Activated CD8-positive, alpha-beta memory T cell treated with anti-CD3 and anti-CD28 coated beads for 1 hour (primary cell): ENCODE measurements around the gene CAV1.
"Not testable (repeated sequence)": the region's sequence is repeated elsewhere in the genome, so short reads cannot be mapped to it uniquely, and the experiment has no call there.

Experiments
- DNase-seq, 2 donors: peaks; one replicate each; pipeline ENCODE4 v3.0.0-alpha.2; 2020; ENCODE audit warnings: low read depth in 1 of 2; ENCODE audit errors: extremely low read depth in 1 of 2

CAV1 gene, protein sequence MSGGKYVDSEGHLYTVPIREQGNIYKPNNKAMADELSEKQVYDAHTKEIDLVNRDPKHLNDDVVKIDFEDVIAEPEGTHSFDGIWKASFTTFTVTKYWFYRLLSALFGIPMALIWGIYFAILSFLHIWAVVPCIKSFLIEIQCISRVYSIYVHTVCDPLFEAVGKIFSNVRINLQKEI

DNA sequence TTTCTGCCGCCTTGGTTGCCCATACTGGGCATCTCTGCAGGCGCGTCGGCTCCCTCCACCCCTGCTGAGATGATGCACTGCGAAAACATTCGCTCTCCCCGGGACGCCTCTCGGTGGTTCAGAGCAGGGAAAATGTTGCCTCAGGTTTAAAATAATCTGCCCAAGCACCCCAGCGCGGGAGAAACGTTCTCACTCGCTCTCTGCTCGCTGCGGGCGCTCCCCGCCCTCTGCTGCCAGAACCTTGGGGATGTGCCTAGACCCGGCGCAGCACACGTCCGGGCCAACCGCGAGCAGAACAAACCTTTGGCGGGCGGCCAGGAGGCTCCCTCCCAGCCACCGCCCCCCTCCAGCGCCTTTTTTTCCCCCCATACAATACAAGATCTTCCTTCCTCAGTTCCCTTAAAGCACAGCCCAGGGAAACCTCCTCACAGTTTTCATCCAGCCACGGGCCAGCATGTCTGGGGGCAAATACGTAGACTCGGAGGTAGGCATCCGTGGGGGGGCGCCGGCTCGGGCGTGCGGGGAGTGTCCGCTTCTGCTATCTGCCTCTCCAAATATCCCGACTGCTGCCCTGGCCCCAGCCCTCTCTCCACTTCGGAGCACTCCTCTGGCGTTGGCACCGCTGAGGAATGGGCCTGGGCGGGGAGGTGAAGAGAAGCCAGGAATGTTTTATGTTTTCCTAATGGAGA lies at the start of gene CAV1:
TSS of gene CAV1 (plus strand) at position 428 of the 689 bp plus-strand sequence. CDS start at position 455, 27 bp downstream.
- no peak for DNase-seq

DNA sequence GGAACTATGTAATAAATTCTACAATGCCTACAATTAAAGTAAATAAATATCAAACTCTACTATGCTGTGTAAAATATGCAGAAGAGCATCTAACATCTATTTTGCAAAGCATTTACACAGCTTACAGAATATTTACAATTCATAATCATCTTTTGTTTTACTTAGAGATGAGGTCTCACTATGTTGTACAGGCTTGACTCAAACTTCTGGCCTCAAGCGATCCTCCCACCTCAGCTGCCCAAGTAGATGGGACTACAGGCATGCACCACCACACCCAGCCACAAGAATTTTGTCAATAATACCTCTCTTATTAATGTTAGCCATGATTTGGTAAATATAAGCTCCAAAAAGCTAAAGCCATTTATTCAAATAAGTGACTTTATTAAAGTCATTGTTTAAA lies 47.2 kb upstream of the CAV1 start:
- no peak for DNase-seq

DNA sequence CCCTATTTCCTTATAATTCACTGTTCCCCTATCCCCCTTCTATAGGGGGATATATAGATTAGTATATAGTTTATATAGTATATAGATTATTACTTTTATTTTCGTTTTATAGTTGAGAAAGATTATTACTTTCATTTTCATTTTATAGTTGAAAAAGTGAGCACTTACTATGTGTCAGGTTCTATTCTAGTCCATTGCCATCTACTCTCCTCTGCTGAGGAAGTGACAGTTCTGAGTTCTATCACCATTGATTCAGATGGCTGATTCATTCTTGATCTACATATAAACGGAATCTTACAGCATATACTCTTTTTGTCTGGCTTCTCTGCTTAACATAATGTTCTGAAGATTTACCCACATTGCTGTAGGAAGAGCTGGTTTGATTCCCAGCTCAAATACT lies 46.0 kb upstream of the CAV1 start:
- DNase-seq = no peak

DNA sequence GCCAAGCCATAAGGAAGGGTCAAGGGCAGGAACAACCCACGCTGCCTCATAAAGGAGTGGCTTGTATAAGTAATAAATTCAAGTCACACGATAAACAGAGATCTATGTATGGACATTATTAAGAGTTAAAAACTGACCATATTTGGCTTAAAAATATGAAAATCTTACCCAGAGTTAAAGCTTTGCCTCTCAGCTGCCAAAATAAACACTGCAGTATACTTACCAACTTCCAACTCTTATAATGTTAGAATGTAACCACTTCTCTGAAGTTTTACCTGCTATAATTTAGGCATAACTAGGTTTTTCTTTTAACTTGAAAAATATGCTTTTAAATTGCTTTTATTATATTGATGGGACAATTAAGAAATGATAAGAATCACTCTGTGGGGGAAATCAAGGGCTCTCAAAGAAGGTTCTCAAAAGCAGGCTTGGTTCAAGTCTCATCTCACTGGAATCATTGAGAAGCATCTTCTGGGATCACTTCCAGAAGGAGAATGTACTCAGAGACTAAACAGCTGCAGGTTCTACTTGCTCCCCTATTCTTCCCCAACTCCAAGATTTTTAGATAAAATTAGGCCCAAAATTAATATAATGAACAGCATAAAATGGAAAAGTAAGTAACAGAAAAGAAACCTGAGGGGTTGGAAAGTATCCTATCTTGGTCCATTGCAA lies 41.4 kb upstream of the CAV1 start:
- DNase-seq = no peak

DNA sequence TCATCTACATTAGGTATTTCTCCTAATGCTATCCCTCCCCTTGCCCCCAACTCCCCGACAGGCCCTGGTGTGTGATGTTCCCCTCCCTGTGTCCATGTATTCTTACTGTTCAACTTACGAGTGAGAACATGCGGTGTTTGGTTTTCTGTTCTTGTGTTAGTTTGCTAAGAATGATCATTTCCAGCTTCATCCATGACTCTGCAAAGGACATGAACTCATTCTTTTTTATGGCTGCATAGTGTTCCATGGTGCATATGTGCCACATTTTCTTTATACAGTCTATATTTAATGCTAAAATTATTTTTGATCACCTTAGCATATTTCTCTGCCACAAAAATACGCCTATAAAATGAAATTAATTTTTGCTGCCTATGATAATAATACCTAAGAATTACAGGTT lies 40.4 kb upstream of the CAV1 start:
- not testable (repeated sequence) for DNase-seq

DNA sequence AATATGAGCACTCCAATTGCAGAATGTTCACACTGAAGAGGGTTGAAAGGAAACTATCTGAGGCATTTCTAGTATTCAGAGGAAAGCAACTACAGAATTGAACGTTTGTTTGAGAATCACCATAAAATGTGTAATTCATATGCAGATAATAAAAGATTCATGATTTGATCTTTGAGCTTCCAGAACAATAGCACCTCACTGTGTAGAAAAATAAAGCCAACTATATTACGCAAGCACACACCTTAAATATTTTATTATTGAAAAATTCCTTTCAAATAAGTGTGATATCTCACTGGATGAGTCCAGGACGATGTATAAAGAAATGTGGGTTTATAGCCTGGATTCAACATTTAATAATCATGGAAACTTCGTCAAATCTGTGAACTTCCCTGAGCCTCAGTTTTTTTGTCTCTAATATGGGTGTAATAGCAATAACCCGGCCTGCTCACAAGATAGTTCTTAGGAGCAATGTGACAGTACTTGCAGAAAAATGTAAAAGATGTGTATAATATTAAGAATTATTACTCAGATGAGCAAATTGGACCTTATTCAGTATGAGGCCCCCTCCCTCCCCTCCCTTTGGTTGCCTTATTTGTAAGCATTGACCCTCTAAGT lies 36.8 kb upstream of the CAV1 start:
- DNase-seq = no peak

DNA sequence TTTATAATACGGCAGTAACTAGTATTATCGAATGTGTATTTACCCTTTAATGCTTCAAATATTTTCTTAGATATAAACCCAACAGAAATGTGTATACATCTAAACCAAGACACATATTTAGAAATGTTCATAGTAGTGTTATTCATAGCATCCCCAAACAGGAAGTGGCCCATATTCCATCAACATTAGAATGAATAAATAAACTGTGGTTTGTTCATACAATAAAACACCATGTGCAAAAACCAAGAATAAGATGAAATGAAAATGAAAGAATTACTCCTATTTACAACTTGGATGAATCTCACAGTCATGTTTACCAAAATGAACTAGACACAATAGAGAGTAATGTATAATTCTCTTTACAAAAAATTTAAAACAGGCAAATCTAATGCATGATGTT lies 34.5 kb upstream of the CAV1 start:
- no peak for DNase-seq

DNA sequence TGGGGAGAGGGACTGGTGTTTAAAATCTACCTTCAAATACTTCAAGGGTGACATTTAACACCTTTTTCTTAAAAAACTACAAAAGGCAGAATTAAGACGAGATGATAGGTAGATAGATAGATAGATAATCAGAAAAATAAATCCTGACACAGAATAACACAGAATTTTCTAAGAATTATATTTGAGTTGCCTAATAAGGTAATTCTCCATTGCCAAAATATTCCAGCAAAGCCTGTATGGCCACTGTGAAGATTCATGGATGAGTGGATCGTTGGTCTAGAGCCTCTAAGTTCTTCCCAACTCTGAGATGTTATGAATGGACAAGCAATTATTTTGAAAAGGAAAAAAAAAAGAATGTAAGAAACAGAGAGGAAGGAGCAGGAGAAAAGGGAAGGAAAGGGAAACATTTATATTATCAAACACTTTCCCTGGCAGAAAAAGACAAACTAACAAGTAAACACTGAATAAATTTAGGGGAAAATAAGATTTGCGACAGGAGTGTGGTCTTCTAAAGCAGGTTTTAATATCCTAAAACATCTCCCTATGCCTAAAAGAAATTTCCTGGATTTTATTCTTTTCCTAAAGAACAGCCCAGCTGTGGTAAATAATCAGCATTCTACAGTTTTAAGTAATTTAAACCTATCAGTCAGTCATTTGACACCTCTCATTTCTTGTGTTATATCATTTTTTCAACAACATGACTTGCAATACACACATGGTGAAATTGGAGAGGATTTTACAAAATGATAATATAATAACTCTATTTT lies 32.8 kb upstream of the CAV1 start:
- no peak for DNase-seq

DNA sequence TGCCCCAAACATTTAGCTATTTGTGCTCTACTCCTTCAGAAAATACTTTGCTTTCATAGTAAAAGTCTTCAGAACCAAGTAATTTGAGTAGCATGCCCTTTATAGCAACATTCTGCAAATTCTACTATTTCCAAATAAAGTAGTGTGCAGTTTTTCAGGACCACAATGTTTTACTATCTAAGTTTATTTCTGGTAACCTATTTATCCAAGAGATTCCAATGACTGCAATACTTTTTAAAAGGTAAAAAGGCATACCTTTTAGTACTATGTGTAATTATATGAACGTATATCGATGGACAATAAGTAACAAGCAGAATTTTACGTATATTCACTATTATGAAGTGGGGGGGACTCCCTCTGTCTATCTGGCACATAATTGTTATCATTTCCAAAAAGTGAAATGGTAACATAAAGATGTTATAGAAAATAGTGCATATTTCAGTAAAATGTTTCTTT lies 32.2 kb upstream of the CAV1 start:
- no peak for DNase-seq

DNA sequence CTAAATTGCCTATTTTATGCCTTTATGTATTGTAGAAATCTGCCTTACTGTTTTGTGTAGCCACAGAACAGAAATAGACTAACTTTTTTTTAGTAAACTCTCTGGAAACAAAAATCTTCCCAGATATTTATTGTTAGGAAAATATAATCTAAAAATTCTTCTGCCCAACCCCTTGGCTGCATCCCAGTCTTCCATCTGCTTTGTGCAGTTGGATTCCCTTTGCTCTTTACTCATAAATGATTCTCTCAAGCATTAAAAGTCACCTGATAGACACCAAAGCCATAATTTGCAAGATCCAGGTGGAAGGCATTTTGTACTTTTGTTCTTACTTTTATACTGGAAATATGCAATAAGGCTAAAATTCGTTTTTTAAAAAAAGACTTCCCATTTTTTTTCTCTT lies 31.4 kb upstream of the CAV1 start:
- DNase-seq = no peak

DNA sequence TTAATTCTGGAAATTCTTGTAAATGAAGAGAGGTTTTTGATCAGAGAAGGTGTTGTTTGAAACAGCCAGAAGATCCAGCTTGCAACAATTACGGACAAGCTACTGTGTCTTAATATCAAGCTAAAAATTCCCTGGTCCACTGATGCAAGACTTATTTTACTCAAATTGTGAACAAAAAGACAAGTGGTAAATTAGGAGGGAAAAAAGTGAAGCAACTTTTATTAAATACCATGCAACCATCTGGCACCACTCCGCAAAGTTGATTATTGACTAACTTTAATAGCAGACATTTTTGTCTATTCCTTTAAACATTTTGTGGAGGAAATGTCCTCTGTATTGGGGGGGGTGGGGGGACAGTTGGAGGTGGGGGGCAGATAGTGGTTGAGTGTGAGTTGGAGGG lies 30.4 kb upstream of the CAV1 start:
- DNase-seq = no peak

DNA sequence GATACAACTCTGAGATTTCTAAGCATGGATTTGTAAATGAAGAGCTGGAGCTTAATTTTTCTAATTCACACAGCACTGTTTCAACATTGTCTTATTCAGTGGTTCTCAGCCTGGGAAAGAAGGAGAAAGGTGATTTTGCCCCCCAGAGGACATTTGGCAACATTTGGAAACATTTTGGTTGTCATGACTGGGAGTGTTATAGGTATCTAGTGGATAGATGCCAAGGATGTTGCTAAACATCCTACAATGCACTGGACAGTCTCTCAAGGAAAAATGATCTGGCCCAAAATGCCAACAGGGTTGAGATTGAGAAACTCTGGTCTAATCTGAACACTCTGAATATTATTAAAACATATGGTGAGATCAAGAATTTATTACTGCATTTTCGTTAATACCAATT lies 29.1 kb upstream of the CAV1 start:
- DNase-seq = no peak

DNA sequence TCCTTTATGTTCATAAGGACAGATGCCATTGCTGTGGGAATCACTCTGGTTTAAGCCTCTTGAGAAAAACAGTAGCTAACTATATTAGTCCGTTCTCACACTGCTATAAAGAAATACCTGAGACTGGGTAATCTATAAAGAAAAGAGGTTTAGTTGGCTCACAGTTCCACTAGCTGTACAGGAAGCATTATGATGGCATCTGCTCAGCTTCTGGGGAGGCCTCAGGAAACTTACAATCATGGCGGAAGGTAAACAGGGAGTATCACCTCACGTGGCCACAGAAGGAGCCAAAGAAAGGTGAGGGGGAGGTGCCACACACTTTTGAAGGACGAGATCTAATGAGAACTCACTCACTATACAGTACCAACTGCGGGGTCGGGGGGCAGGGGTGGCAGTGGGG lies 28.2 kb upstream of the CAV1 start:
- no peak for DNase-seq

DNA sequence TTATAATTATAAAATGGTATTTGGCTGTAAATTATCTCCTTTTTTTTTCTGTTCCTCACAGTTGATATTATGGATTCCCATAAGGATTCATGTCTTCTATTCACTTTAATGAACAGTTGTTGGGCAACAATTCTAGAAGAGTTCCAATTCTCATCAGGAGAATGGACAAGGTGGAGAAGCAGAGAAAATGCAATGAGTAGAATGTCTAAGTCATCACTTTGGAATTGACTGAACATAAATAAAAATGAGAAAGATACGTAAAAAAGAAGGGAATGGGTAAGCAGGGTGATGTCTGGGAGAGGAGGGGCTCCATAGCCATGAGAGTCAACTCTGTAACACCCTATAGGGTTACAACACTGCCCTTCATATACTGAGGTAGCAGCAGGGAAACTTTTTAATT lies 27.1 kb upstream of the CAV1 start:
- no peak for DNase-seq

DNA sequence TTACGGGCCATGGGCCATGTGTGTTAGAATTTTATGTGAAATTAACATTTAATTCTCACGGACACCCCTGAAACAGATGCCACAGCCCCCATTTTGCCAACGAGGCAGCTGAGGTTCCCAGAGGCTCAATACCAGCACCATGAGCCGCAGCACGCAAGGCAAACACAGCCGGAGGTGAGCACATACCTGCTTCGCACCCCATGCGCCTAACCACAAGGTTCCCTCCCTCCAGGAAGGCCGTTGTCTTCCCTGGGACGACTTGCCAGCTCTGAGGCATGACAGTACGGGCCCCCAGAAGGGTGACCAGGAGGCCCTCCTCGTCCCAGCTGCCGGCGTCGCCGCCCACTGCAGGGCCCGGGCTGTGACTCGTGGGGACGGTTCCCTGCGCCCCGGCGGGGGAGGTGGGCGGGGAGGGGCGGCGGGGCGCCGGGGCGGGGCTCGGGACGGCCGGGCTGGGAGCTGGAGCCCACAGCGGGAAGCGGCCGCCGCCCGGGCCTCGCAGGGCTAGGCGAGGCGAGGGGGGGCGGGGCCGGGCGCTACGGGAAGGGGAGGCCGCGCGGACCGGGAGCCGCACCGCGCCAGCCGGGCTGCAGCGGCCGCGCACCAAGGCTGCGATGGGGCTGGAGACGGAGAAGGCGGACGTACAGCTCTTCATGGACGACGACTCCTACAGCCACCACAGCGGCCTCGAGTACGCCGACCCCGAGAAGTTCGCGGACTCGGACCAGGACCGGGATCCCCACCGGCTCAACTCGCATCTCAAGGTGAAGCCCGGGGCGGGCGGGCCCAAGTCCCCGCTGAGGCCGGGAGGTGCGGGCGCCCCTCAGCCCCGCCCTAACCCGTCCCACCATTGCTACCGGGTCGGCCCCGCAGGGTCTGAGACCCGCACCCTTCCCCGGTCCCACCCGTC lies 25.4 kb upstream of the CAV1 start, which contains the start of gene CAV2:
TSS of gene CAV2 (plus strand) at position 571 of the 910 bp plus-strand sequence. CDS start at position 615, 44 bp downstream.
- no peak for DNase-seq

DNA sequence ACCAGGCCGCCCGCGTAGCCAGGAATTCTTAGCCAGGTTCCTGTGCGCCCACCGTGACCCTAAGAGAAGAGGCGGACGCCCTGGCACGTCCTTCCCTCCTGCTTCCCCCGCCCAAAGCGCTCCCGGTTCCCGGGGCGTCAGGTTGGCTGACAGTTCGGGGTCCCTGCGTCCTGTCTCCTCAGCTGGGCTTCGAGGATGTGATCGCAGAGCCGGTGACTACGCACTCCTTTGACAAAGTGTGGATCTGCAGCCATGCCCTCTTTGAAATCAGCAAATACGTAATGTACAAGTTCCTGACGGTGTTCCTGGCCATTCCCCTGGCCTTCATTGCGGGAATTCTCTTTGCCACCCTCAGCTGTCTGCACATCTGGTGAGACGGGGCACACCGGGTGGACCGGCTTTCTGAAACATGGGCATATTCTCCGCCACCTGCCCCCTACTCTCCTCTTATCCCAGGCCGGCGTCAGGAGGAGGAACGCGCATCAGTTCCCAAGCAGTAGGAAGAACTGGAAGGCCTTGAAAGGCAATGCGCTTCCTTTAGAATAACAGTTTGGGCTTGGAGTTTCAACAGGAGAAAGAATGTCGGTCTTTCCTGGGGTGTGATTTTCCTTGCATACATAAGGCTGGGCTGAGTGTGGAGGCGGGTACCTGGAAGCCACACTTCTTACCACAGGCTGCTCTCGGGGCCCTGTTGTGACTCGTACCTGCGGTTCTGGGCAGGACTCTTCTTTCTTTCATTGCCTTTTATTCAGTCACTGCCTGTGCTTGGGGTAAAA lies 24.6 kb upstream of the CAV1 start:
- no peak for DNase-seq

DNA sequence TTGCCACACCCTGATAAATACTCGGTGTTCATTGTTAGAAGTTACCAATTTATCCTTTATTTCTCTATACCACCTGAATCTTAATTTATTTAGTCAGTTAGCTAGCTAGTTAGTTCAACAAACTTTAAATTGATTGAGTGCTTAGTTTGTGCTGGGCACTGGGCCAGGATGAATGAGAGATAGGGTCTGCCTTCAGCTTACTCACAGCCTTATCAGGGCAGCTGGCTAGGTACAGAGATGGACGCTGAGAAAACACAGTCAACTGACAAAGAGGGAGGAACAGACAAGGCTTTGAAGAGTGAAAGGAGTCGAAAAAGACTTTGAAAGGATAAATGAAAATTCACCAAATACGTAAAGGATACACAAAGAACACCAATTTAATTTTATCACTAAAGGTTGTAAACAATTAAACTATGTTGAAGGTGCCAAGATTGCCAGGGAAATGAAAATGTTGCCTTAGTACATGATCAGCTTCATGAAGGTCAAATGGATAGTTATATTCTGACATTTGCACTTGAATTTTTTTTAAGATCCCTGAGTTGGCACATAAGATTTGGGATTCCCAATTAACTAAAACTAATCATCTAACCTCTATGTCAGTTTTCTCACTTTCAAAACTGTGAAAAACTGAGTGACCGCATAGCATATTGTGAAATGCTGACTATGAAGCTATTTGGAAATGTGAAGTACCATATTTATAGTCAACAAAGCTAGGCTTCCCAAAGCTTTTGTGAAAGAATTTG lies 23.2 kb upstream of the CAV1 start:
- DNase-seq = no peak
